ENCODE measurements around the gene NFATC2.

NFATC2 gene

DNA sequence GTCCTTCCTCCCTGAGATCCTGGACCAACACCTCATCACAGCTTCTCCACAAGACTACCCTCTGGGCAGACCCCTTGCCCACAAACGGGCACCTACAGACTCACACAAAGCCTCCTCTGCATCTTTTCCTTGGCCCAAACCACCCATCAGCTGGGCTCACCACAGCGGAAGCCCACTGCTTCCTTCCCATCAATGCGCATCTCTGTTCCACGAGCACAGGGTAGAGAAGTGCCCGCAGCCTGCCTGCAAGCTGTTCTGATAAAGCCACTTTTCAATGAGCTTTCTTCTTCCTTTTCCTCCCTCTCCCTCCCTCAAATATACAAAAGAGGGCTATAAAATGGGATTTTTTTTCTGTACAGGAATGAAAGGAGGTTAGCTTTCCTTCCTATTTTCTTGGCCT, 111.2 kb downstream of the NFATC2 start:
- in situ Hi-C loops (cut with HindIII; ENCODE audit: low pct_ligation_motif_present, low pct_unique_long_range_greater_than_20kb, low sequenced_read_pairs), result no loop called here
- DNase-seq, result no peak

DNA sequence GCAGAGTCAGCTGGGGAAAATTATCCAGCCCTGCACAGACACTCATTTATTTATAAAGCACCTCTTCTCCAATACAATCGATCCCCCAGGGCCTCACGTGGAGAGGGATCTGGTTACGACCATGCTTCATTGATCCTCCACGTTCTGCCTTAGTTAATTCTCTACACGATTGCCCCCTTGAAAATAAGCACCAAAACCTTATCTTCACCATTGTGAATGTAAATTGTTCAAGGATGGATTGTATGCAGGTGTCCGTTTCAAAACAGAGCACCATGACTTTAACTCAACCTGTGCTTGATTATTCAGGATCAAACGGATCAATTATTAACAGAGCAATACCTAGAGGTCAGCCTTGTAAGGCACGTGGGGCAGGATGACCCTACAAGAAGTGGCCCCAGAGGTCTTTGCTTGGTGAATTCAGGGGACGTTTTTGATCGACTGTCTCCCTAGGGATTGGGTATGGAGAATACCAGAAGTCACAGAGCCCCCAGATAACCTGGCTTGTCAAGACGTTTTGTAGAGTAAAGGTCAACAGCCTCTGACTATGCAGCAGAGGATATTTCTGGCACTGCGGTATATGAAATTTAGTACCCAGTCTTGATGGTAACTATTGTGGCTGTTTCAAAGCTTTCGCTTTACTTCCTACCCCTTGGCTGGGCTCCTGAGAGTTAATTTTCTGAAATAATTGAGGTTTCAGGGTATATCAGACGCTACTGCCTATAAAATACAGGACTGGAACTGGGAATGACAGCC, 112.1 kb downstream of the NFATC2 start:
- DNase-seq, result no peak
- in situ Hi-C loops (cut with HindIII; ENCODE audit: low pct_ligation_motif_present, low pct_unique_long_range_greater_than_20kb, low sequenced_read_pairs), result no loop called here

DNA sequence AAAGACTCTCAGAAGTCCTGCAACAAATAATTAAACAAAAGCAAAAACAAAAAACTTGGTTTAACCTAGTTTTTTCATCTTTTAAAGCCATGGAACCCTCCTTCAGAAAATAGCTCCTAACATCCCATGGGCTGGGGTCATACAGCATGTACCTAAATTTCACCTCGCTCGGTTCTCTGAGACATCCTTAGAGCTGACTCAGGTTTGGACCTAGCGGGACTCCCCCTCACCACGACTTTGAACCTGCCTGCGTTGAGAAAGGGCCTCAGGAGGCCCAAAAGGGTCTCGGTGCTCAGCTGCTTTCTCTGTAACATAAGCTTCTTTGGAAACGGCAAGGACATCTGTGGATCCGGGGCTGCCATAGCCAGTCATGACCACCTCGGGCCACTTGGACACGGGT, 112.8 kb downstream of the NFATC2 start:
- in situ Hi-C loops (cut with HindIII; ENCODE audit: low pct_ligation_motif_present, low pct_unique_long_range_greater_than_20kb, low sequenced_read_pairs), result no loop called here
- no peak for DNase-seq

DNA sequence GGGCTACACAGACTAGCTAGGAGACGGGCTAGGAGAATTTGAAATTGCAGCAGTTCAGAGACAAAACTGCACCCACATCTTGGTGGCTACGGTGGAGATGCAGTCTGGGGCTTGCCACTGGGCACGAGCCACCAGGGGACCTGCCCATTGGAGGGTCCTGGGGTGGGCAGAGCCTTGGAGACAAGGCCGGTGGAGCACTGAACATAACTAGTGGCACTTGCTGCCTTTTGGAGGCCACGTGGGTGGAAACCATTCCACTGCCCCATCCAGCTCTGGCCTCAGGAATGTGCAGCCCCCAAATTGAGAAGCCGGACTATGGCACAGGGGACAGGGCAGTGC, 113.4 kb downstream of the NFATC2 start:
- in situ Hi-C loops (cut with HindIII; ENCODE audit: low pct_ligation_motif_present, low pct_unique_long_range_greater_than_20kb, low sequenced_read_pairs), result no loop called here
- DNase-seq, result no peak

DNA sequence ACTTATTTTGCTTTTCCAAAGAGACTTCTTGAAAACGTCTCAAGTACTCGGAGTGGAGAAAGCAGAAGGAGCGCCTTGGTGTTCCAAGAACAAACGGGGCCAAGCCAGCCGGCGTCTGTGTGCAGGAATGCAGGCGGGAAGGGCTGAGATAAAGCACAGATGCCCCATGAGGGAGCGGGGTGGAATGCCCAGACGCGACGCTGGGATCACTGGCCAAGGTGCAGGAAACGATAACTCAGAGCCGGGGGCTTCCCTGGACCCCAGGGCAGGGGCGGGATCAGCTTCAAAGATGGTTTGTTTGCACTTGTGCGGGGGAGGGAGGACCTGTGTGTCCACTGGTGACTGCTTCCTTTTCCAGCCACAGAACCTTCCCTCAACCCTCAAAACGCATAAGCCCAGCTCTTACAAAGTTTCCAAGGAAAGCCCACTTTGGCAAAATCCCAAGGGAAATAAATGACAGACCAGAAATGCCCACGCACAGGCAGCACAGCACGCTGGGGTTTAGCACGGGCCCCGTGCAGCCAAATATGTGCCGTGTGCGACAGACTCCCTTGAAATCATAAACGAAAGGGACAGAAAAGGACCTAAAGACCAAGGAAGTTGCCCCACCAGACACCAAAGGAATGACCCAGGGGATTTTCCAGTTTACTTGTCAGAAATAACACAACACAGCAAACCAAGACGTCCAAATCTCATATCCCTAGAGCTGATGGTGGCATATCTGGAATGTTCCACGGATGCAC, 113.9 kb downstream of the NFATC2 start:
- DNase-seq, result no peak
- in situ Hi-C loops (cut with HindIII; ENCODE audit: low pct_ligation_motif_present, low pct_unique_long_range_greater_than_20kb, low sequenced_read_pairs), result no loop called here

DNA sequence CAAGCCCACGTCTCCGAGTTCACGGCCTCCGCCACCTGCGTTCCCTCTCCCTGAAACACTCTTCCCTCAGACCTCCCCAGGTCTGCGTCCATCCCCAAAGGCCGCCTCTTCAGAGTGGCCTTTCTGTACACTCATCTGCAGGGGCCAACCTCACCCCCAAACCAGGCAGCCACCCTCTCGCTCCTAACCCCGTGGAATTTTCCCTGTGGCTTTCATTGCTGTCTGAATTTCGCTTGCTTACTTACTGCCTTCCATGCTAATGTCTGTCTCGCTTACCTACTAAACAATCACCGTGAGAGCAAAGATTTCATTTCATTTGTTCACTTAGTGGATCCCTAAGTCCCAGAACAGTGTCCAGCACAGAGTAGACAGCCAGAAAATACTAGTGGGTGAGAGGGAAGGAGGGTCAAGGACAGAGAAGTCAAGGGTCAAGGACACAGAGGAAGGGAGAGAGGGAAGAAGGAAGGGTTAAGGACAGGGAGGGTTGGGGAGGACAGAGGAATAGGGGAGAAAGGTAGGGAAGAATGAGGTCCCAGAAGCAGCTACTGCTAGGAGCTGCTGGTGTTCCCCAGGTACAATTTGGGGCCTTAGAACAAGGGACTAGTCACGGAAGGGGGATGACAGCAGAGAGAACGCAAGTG, 114.7 kb downstream of the NFATC2 start:
- in situ Hi-C loops (cut with HindIII; ENCODE audit: low pct_ligation_motif_present, low pct_unique_long_range_greater_than_20kb, low sequenced_read_pairs), result no loop called here
- no peak for DNase-seq

DNA sequence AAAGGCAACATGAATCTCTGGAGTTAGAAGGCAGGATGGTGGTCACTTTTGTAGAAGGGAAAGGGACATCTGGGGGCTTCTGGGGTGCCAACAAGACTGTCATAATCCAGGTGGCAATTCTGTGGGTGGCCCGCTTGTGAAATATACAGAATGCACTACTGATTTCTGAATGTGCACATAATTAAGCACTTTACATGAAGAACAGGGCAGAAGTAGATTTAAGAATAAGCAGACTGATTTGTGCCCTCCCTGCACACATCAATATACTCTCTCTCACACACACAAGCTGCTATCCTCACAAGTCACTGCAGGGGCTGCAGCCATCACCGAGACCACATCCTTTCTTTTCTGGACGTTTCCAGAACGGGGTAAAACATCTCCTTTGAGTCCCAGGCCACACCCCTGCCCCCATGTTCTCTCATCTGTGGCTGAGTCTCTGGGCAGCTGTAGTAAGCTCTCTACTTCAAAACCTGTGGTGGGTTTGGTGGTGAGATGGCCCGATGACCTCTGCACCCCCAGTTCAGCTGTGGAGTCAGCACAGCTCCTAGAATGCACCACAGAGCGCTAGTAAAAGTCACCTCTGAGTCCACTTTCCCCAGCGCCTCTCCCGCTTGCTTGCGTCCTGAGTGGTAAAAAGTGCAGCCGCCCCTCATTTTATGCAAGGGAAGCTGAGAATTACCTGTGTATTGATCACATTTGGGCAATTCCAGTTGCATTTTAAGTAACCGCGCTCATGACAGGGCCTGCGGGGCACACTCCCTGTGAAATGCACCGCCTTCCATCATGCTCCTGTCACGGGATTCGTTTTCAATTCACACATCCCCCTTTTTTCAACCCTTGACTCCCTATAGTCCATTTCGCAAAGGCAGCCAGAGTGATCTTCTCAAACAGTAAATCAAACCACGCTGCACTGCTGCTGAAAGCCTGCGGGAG, 115.5 kb downstream of the NFATC2 start:
- in situ Hi-C loops (cut with HindIII; ENCODE audit: low pct_ligation_motif_present, low pct_unique_long_range_greater_than_20kb, low sequenced_read_pairs), result no loop called here

DNA sequence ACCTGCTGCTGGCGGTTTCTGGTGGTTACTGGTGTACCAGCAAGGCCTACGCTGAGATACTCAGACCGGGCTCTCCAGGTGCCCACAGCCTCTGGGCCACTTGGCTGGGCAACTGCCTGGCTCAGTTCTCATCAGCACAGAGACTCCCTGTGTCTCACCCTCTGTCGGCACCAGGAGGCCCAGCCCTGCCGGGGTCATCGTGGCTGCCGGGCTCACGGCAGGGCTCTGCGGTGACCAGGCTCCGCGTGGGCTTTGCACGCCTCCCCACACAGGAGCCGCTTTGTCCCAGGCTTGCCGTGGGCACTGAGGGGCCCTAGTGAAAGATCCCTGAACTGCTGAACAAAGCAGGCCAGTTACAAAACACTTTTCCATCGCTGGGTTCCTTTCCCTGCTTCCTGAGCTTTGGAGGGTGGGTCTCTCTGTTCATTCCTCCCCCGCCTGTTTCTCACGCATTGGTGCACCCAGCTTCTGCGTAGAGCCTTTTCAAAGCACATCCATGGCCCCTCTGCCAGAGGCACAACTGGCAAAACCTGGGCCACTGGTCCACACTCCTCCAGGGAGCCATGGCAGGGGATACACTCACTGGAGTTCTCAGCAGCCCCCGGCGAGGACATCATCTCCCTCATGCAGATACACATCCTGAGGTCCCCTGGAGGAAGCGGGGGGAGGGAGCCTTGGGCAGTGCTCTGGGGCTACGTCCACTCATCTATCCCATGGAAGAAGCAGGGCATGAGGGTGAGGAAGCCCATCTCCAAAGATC, 117.0 kb downstream of the NFATC2 start:
- DNase-seq, result no peak
- in situ Hi-C loops (cut with HindIII; ENCODE audit: low pct_ligation_motif_present, low pct_unique_long_range_greater_than_20kb, low sequenced_read_pairs), result no loop called here

More for the DNA sequence above, 115.5 kb downstream of the NFATC2 start:
- DNase-seq, result no peak

DNA sequence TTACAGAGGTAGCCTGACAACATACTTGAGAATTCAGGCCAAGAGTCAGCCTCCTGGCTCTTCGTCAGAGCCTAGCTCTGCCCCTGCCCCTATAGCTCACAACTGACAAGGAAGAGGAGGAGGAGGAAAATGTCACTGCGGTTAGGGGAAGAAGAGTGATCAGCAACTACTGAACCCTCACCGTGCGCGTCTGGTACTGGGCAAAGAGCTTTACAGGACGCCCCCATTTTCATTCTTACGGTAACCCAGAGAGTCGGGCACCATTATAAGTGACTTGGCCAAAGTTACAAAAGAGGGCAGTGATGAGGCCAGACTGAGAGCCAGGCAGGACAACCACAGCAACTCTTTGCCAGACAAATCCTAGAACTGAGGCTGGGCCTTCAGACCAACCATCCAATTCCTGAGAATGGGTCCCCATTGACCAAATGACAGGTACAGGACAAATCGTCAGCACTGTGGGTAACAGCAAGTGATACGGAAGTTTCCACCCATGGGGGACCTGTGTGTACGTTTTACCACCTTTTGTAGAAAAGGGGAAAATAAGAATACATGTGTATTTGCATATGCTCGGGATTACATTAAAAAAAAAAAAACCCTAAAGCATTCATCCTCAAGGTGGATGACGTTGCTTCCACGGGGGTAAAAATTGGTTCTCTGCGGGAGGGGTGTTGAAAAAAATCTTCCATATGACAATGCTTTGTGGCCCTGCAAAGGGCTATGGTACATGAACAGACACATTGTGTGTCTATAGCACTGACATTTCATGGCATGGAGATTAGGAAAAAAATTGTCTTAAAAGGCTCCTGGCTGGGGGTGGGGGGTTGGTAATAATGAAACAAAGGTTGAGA, 118.0 kb downstream of the NFATC2 start:
- in situ Hi-C loops (cut with HindIII; ENCODE audit: low pct_ligation_motif_present, low pct_unique_long_range_greater_than_20kb, low sequenced_read_pairs), result no loop called here
- DNase-seq, result no peak

DNA sequence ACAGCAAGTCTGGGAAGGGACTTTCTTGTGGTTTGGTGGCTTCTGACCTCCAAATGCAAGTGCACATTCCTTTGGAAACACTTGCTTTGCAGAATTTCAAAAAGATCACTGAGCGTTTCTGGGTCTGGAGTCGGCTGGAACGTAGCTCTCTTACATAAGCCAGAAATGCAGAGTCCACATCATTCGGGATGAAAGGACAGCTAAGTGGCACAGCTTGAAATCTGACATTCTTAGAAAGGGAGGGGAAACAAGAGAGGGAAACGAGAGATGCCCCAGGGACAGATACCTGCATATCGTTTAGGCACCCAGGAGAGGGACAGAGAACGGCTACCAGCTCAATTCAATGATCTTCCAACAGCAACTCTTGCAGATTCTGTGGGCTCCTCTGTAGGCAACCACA, 118.7 kb downstream of the NFATC2 start:
- DNase-seq, result no peak
- in situ Hi-C loops (cut with HindIII; ENCODE audit: low pct_ligation_motif_present, low pct_unique_long_range_greater_than_20kb, low sequenced_read_pairs), result no loop called here

DNA sequence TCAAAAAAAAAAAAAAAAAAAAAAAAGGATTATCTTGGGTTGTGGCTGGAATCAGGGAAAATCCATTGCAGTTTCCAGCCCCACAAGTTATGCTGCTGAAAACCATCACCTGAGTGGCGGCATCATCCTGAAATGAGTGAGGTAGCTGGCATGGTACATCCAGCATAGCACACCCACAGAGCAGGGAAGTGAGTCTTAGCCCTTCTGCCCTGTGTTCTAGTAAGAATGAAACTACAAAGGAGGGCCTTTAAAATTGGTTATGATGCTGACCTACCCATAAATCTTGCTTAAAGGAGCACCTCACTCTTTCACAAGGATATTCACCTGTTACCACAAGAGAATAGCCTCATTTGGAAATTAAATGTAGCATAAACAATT, 119.2 kb downstream of the NFATC2 start:
- in situ Hi-C loops (cut with HindIII; ENCODE audit: low pct_ligation_motif_present, low pct_unique_long_range_greater_than_20kb, low sequenced_read_pairs), result no loop called here
- no peak for DNase-seq

DNA sequence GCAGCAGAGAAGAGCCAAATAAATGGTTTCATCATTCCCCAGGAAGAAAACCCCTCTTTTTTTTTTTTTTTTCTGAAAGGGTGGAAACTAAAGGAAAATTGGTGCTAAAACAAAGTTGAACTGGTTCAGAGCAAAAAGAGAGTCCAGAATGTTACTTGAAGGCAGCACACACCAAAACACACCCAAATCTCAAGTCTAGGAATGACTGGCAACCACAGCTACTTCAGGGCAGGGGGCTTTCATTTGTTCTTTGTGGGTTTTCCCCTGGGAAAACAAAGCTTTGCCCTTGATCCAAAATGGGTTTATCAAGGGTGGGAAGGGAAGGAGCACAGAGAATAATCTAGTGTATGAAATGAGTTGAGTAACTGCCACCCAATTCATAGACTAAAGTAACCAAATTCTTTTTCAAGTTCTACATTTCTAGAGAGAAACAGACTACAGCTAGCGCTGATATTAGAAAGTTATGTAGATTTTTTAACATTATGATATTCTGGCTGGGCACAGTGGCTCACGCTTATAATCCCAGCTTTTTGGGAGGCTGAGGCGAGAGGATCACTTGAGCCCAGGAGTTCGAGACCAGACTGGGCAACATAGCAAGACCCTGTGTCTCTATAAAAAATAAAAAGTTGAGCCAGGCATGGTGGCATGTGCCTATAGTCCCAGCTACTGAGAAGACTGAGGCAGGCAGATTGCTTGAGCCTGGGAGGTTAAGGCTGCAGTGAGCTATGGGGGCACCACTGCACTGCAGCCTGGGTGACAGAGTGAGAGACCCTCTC, 119.8 kb downstream of the NFATC2 start:
- in situ Hi-C loops (cut with HindIII; ENCODE audit: low pct_ligation_motif_present, low pct_unique_long_range_greater_than_20kb, low sequenced_read_pairs), result no loop called here
- no peak for DNase-seq

DNA sequence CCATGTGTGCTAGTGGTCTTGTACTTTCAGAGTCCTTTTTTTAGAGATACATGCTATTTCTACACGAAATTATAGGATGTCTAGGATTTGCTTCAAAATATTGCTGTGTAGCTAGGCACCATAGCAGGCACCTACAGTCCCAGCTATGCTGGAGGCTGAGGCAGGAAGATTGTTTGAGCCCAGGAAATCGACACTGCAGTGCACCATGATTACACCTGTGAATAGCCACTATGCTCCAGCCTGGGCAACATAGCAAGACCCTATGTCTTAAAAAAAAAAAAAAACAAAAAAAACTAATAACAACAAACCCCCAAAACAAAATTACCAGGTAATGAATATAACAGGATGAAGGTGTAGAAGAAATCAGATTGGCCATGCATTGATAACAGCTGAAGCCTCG, 121.7 kb downstream of the NFATC2 start:
- no peak for DNase-seq
- in situ Hi-C loops (cut with HindIII; ENCODE audit: low pct_ligation_motif_present, low pct_unique_long_range_greater_than_20kb, low sequenced_read_pairs), result no loop called here

DNA sequence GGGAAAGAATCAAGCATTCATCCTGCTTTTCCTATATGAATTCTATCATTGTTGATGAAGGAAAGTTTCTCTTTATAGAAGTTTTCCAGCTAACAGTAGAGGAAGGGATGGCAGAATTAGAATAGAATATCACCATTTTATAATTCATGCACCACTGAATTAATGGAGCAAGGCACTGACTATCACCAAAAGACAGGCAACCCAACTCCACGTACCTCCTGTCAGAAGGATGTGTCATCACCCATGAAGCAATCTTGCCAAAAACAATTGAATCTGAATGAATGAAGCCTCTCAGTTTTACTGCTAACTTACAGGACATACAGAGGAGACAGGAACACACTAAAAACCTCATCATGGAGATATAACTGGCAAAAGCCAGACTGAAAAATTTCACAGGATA, 122.4 kb downstream of the NFATC2 start:
- in situ Hi-C loops (cut with HindIII; ENCODE audit: low pct_ligation_motif_present, low pct_unique_long_range_greater_than_20kb, low sequenced_read_pairs), result no loop called here

DNA sequence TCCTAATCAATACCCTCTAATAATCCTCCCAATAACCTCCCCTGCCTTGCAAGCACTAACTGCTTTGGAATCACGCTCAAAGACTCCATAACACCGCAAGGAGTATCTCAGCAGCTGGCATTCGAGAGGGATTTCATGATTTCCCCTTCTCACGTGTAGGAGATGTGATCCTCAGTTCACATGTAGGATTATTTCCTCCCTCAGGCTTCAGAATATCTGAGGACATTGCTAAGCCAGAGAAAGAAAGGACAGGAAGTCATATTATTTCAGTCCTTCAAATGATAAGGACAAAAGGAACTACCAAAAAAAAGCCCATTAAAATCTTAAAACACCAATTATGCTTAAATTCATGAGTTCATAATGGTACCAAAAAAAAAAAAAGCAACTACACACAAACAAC, 122.9 kb downstream of the NFATC2 start:
- in situ Hi-C loops (cut with HindIII; ENCODE audit: low pct_ligation_motif_present, low pct_unique_long_range_greater_than_20kb, low sequenced_read_pairs), result no loop called here
- DNase-seq, result no peak

More for the DNA sequence above, 122.4 kb downstream of the NFATC2 start:
- no peak for DNase-seq

DNA sequence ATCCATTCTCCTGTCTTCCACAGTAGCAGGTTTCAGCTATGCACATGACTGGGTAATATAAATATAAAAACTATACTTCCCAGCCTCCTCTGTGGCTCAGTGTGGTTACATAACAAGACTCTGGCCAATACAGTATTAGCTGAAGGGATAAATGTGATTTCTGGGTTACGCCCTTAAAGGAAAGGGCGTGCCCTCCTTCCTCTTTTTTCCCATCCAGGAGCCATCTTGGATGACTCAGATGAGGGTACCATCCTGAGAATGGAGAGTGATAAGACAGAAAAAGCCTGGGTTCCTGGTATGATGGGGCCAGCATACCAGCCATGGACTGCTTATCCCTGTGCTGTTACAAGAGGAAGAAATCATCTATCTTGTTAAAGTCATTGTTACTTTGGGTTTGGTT, 123.3 kb downstream of the NFATC2 start:
- in situ Hi-C loops (cut with HindIII; ENCODE audit: low pct_ligation_motif_present, low pct_unique_long_range_greater_than_20kb, low sequenced_read_pairs), result no loop called here
- no peak for DNase-seq

DNA sequence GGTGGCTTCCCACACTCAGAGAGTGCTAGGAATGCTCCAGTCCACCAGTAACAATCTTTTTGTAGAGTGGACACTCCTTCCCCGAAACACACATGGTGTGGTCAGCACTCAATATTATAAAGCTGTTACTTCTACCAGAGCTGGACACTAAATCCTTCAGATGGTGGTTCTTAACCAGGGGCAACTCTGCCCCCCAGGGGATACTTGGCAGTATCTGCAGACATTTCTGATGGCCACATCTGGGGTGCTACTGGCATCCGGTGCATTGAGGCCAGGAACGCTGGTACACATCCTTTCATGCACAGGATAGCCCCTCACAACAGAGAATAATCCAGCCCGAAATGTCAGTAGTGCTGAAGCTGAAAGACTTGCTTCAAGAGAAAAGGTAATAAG, 124.4 kb downstream of the NFATC2 start:
- in situ Hi-C loops (cut with HindIII; ENCODE audit: low pct_ligation_motif_present, low pct_unique_long_range_greater_than_20kb, low sequenced_read_pairs), result no loop called here
- no peak for DNase-seq

Measured in ACHN (cell line).